Measurements from ENCODE around the gene RTF1. TPM values are rescaled to one million over a fixed set of nuclear protein-coding genes. Genes with fewer than 3 reads are reported as not detected.
A peak's percentile ranks its signal among the peaks of the same experiment; 100 is the strongest.

The RTF1 gene
- total RNA-seq, 3 donors from 2014 or later, result 33.1 to 49.0 (median 34.2) TPM

DNA sequence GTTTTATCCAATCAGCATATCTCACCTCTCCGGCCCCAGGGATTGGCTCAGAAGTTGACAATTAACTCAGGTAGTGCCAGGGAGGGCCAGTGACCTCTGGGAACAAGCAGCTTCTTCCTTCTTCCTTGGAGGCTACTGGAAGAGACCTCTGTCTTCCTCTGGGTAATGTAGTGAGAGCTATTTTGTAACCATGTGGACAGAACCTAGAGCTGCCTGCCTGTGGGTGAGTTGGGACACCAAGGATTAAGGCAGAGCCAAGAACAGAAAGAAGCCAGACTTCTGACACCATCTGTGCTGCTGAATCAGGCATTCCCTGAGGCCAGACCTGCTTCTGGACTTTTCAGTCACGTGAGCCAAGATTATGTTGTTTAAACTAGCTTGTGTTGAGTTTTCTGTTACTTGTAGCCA is 8.7 kb upstream of the RTF1 start:
- H3K4me1 ChIP-seq, result no peaks in the 10 kb centered on the region
- intact Hi-C loops (cut with DNase I; ENCODE audit: low total_unique reads), result no loop called here
- peak overlapping the region; percentile 6 to 17 for H3K27ac ChIP-seq
- H3K9me3 ChIP-seq, result no peaks in the 10 kb centered on the region
- H3K27me3 ChIP-seq, result no peaks in the 10 kb centered on the region
- TF ChIP-seq, protein P1, sequence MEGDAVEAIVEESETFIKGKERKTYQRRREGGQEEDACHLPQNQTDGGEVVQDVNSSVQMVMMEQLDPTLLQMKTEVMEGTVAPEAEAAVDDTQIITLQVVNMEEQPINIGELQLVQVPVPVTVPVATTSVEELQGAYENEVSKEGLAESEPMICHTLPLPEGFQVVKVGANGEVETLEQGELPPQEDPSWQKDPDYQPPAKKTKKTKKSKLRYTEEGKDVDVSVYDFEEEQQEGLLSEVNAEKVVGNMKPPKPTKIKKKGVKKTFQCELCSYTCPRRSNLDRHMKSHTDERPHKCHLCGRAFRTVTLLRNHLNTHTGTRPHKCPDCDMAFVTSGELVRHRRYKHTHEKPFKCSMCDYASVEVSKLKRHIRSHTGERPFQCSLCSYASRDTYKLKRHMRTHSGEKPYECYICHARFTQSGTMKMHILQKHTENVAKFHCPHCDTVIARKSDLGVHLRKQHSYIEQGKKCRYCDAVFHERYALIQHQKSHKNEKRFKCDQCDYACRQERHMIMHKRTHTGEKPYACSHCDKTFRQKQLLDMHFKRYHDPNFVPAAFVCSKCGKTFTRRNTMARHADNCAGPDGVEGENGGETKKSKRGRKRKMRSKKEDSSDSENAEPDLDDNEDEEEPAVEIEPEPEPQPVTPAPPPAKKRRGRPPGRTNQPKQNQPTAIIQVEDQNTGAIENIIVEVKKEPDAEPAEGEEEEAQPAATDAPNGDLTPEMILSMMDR (IDR thresholded peaks at IDR 0.05), result no peak
- TF ChIP-seq POLR2AphosphoS5 (IDR thresholded peaks at IDR 0.05), result no peak
- TF ChIP-seq POLR2A (IDR thresholded peaks at IDR 0.05), result no peak
- peak in 1 of 2 donors; percentile 28 for DNase-seq (ENCODE audit: low spot score in 2 of 2)
- no peaks in the 10 kb centered on the region for H3K36me3 ChIP-seq
- H3K4me3 ChIP-seq, result no peak overlapping the region

DNA sequence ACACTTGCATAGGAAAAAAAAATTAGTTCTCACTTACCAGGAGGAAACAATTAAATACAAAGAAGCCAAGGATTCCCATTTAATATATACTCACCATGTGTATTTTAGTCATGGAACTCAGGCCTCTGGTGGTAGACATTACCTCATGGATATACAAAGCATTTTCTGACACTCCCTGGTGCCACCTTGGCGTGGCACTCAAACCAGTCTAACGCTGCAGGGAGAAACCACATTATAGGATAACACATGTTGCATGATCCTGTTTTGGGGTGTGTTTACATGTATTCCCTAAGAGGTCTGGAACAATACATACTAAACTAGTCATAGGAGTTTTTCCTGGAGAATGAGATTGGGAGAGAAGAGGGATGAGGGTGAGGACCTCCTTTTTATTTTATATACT is 5.9 kb upstream of the RTF1 start:
- no peak for TF ChIP-seq POLR2A (IDR thresholded peaks at IDR 0.05)
- TF ChIP-seq POLR2AphosphoS5 (IDR thresholded peaks at IDR 0.05), result no peak
- TF ChIP-seq, protein P1 (IDR thresholded peaks at IDR 0.05), result no peak
- intact Hi-C loops (cut with DNase I; ENCODE audit: low total_unique reads), result no loop called here

DNA sequence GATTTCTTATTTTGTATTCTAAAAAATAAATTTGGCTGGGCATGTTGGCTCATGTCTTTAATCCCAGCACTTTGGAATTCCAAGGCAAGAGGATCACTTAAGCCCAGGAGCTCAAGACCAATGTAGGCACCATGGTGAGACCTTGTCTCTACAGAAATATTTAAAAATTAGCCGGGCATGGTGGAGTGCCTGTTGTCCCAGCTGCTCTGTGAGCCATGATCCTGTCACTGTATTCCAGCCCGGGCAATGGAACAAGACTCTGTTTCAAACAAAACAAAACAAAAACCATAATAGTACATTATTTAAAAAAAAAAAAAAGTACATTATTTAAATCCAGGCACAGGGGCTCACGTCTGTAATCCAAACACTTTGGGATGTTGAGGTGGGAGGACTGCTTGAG is 5.5 kb upstream of the RTF1 start:
- DNase-seq (ENCODE audit: low spot score in 2 of 2), result no peak
- Histone ChIP-seq H3K36me3 (no peaks in the 10 kb centered on the region), H3K4me1 (no peaks in the 10 kb centered on the region), H3K27me3 (no peaks in the 10 kb centered on the region), H3K4me3 (no peak overlapping the region), H3K9me3 (no peaks in the 10 kb centered on the region), H3K27ac (no peak overlapping the region)
- TF ChIP-seq POLR2A (IDR thresholded peaks at IDR 0.05) (no peak), POLR2AphosphoS5 (IDR thresholded peaks at IDR 0.05) (no peak)
- intact Hi-C loops (cut with DNase I; ENCODE audit: low total_unique reads), result no loop called here

More for the DNA sequence above, 5.9 kb upstream of the RTF1 start:
- DNase-seq (ENCODE audit: low spot score in 2 of 2), result no peak
- Histone ChIP-seq H3K4me3 (no peak overlapping the region), H3K4me1 (no peaks in the 10 kb centered on the region), H3K9me3 (no peaks in the 10 kb centered on the region), H3K27ac (no peak overlapping the region), H3K27me3 (no peaks in the 10 kb centered on the region), H3K36me3 (no peaks in the 10 kb centered on the region)

DNA sequence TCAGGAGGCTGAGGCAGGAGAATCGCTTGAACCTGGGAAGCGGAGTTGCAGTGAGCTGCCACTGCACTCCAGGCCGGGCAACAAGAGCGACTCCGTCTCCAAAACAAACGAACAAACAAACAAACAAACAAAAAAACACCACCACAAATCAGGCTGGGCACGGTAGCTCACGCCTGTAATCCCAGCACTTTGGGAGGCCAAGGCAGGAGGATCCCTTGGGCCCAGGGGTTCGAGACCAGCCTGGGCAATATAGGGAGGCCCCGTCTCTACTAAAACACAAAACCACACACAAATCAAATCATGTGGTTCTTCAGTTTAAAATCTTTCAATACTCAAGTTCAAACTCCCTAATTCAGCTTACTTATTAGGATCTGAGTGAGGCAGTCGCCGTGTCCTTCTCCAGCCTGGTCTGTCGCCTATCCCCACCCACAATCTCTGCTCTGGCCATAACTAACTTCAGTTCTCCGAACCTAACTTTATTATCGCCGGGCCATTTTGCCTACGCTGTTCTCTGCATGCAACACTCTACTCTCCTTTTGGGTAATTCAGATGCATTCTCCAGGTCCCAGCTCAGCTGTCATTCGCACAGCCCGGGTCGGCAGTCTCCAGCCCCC is 660 bp upstream of the RTF1 start:
- DNase-seq (ENCODE audit: low spot score in 2 of 2), result no peak
- Histone ChIP-seq H3K27me3 (no peaks in the 10 kb centered on the region), H3K36me3 (no peaks in the 10 kb centered on the region), H3K4me3 (peak overlapping the region; percentile 83 to 96 (median 93)), H3K4me1 (no peaks in the 10 kb centered on the region), H3K9me3 (no peaks in the 10 kb centered on the region), H3K27ac (peak overlapping the region; percentile 82 to 88)
- TF ChIP-seq, protein P1 (IDR thresholded peaks at IDR 0.05), result no peak
- no peak for TF ChIP-seq POLR2AphosphoS5 (IDR thresholded peaks at IDR 0.05)
- no peak for TF ChIP-seq POLR2A (IDR thresholded peaks at IDR 0.05)
- intact Hi-C loops (cut with DNase I; ENCODE audit: low total_unique reads), result no loop called here

DNA sequence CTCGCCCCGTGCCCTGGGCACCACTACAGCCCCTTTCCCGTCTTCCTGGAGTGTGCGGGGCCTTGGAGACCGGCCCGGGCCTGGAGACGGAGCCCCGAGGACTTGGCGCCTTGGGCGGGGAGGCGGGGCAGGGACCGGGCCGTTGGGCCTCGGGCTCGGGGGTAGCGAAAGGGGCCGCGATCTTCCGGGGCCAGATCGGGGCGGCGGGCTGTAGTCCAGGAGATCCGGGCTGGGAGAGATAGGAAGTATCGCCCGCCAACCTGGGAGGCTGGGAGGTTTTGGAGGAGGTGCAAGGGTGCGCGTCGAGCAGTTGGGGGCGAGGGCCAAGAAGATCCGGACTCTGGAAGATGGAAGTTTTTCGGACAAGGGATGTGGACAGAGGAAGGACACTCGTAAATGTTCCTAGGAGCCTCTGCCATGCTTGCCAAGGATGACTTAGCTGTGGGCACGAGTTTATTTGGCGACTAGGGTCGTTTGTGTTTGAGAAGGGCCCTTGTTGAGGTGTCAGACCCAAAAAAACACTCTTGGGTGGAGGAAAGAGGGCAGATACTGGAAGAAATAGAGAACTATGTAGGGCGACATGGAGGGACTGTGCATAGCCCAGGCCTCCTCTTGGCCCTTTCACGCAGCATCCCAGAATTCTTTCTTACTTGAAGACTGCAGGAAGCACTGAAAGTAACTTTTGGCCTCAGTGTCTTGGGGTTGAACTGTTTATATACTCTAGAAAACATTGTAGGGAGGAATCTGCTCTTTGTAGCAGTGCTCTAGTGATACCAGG is 712 bp downstream of the RTF1 start:
- no peak for TF ChIP-seq POLR2AphosphoS5 (IDR thresholded peaks at IDR 0.05)
- TF ChIP-seq POLR2A (IDR thresholded peaks at IDR 0.05), result no peak
- TF ChIP-seq, protein P1 (IDR thresholded peaks at IDR 0.05), result no peak
- no peak for DNase-seq (ENCODE audit: low spot score in 2 of 2)
- no peaks in the 10 kb centered on the region for H3K36me3 ChIP-seq
- no peaks in the 10 kb centered on the region for H3K27me3 ChIP-seq
- no peaks in the 10 kb centered on the region for H3K9me3 ChIP-seq
- peak overlapping the region; percentile 83 to 96 (median 93) for H3K4me3 ChIP-seq
- H3K4me1 ChIP-seq, result no peaks in the 10 kb centered on the region
- peak overlapping the region; percentile 82 to 88 for H3K27ac ChIP-seq
- intact Hi-C loops (cut with DNase I; ENCODE audit: low total_unique reads), result no loop called here

Measured in breast epithelium (tissue), 4 donors.